HFFc6 (cell line): Measurements from ENCODE around the gene PHLDB3. TPM values are rescaled to one million over a fixed set of nuclear protein-coding genes. Genes with fewer than 3 reads are reported as not detected.

Experiments
- DNase-seq: peaks from one replicate; pipeline ENCODE4 v3.0.0-alpha.2; 2018
- H3K27ac Mint-ChIP-seq: 2 replicates; pipeline ENCODE4 v1.8.0; 2020; ENCODE audit warnings: mild to moderate bottlenecking, mixed read lengths
- H3K27me3 Mint-ChIP-seq: 2 replicates; pipeline ENCODE4 v1.8.0; 2021; ENCODE audit warnings: mild to moderate bottlenecking, moderate library complexity, mixed read lengths; ENCODE audit not compliant: insufficient read depth
- H3K36me3 Mint-ChIP-seq: 2 replicates; pipeline ENCODE4 v1.8.0; 2021; ENCODE audit warnings: low read depth, mixed read lengths
- H3K4me1 Mint-ChIP-seq: 2 replicates; pipeline ENCODE4 v1.8.0; 2020; ENCODE audit warnings: low read depth, mixed read lengths
- H3K4me3 Mint-ChIP-seq: 2 replicates; pipeline ENCODE4 v1.8.0; 2020; ENCODE audit warnings: mild to moderate bottlenecking, moderate library complexity, mixed read lengths
- H3K9me3 Mint-ChIP-seq: 2 replicates; pipeline ENCODE4 v1.8.0; 2020; ENCODE audit warnings: mild to moderate bottlenecking, mixed read lengths
- CTCF ChIP-seq: fragments of 200-600 bp; sonication (generic); IDR thresholded peaks from 2 replicates; pipeline ENCODE4 v1.5.0; 2021; ENCODE audit warnings: antibody characterized with exemption, mild to moderate bottlenecking
- total RNA-seq, 6 experiments: library from RNA; stranded (reverse); fragmentation: NEBNext Ultra II Directional; extraction: Animal tissue kit (Norgen Biotek cat#: 25700); gene quantifications; 2 replicates in 1 of 6; 3 replicates in 5 of 6; pipeline ENCODE4 v1.2.3, GENCODE V29; 2021

The PHLDB3 gene
- total RNA-seq, 6 experiments from 2014 or later, result 7.5 to 12.5 (median 11.7) TPM

GRCh38 chr19:43490759-43491158, 13.8 kb downstream of the PHLDB3 start:
- DNase-seq, result no peak
- no peak overlapping the region for H3K4me3 Mint-ChIP-seq
- TF ChIP-seq CTCF, result no peak
- H3K27ac Mint-ChIP-seq, result no peak overlapping the region
- H3K4me1 Mint-ChIP-seq, result no peaks in the 10 kb centered on the region
- H3K36me3 Mint-ChIP-seq, result peaks cover 4% of the 10 kb centered on the region; the same call in 1 of the 2 replicates
- H3K9me3 Mint-ChIP-seq, result no peaks in the 10 kb centered on the region
- H3K27me3 Mint-ChIP-seq, result no peaks in the 10 kb centered on the region

GRCh38 chr19:43489979-43490599, 14.5 kb downstream of the PHLDB3 start:
- H3K27me3 Mint-ChIP-seq, result no peaks in the 10 kb centered on the region
- H3K9me3 Mint-ChIP-seq, result no peaks in the 10 kb centered on the region
- H3K27ac Mint-ChIP-seq, result no peak overlapping the region
- TF ChIP-seq CTCF, result no peak
- H3K36me3 Mint-ChIP-seq, result peaks cover 4% of the 10 kb centered on the region; the same call in 1 of the 2 replicates
- no peak for DNase-seq
- no peaks in the 10 kb centered on the region for H3K4me1 Mint-ChIP-seq
- no peak overlapping the region for H3K4me3 Mint-ChIP-seq

GRCh38 chr19:43489310-43489709, 15.2 kb downstream of the PHLDB3 start:
- no peaks in the 10 kb centered on the region for H3K9me3 Mint-ChIP-seq
- TF ChIP-seq CTCF, result no peak
- H3K27me3 Mint-ChIP-seq, result no peaks in the 10 kb centered on the region
- peaks cover under 1% of the 10 kb centered on the region; the same call in 1 of the 2 replicates for H3K36me3 Mint-ChIP-seq
- DNase-seq, result no peak
- no peak overlapping the region for H3K27ac Mint-ChIP-seq
- H3K4me1 Mint-ChIP-seq, result no peaks in the 10 kb centered on the region
- H3K4me3 Mint-ChIP-seq, result no peak overlapping the region

GRCh38 chr19:43488179-43488578, 16.4 kb downstream of the PHLDB3 start:
- Mint-ChIP-seq H3K36me3 (no peaks in the 10 kb centered on the region; the same call in 1 of the 2 replicates), H3K27me3 (no peaks in the 10 kb centered on the region)
- no peak for TF ChIP-seq CTCF

GRCh38 chr19:43486412-43486811, 18.1 kb downstream of the PHLDB3 start:
- H3K4me1 Mint-ChIP-seq, result no peaks in the 10 kb centered on the region
- H3K27me3 Mint-ChIP-seq, result no peaks in the 10 kb centered on the region
- TF ChIP-seq CTCF, result no peak
- H3K36me3 Mint-ChIP-seq, result no peaks in the 10 kb centered on the region; the same call in 1 of the 2 replicates
- H3K4me3 Mint-ChIP-seq, result no peak overlapping the region
- DNase-seq, result no peak
- no peak overlapping the region for H3K27ac Mint-ChIP-seq
- H3K9me3 Mint-ChIP-seq, result no peaks in the 10 kb centered on the region

More at GRCh38 chr19:43488179-43488578, 16.4 kb downstream of the PHLDB3 start:
- Mint-ChIP-seq H3K4me3 (no peak overlapping the region), H3K9me3 (no peaks in the 10 kb centered on the region), H3K4me1 (no peaks in the 10 kb centered on the region), H3K27ac (no peak overlapping the region)
- no peak for DNase-seq
